ENCODE results near the gene SLC29A1. TPM values are rescaled to one million over a fixed set of nuclear protein-coding genes. Genes with fewer than 3 reads are reported as not detected.

SLC29A1 gene
- total RNA-seq, 2 donors from 2014 or later, result 18.5 to 58.9 TPM

DNA sequence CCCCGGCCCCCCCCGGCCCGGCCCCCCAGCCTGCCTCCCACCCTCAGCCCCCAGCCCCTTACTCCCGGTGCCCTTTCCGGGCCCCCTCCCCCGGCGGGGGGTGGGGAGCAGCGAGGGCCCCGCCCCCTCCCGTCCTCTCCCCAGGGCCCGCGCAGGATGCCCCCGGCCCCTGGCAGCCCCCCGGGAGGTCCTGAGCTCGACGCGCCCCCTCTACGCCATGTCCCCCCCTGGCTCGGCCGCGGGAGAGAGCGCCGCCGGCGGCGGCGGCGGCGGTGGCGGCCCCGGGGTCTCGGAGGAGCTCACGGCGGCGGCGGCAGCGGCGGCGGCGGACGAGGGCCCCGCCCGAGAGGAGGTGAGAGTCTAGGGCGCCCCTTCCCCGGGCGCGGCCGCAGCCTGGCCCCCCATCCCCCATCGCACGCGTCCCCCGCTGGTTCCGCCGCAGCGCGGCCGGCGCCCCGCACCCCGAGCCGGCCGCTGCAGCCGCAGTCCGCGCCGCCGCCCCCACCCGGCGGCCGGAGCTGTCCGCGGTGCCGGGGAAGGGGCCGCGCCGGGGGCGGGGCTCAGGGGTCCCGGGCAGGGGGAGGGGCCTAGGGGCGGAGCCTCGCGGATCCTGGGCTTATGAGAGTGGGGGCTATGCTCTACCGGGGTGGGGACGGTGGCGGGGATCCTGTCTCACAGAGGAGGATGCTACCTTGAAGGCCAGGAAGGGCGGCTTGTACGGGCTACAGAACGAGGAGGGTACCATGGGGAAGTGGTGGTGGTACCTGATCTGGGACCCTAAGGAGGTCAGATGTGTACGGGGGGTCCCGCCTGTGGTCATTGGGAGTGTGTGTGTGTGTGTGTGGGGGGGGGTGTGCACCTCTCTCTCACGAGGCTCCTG, 47.4 kb downstream of the SLC29A1 start:
- H3K4me3 ChIP-seq, result peak overlapping the region; percentile 29 to 45
- 4% methylated on average over 37 of the region's 90 CpGs for WGBS
- DNase-seq (ENCODE audit: low spot score), result no peak
- H3K27ac ChIP-seq, result no peak overlapping the region
- intact Hi-C loops (cut with DNase I), result no loop called here
- no peaks in the 10 kb centered on the region for H3K4me1 ChIP-seq (replicated peaks)
- H3K36me3 ChIP-seq, result no peaks in the 10 kb centered on the region
- TF ChIP-seq POLR2A (IDR thresholded peaks at IDR 0.05) (no peak), CTCF (IDR thresholded peaks at IDR 0.05) (no peak), POLR2AphosphoS5 (IDR thresholded peaks at IDR 0.05) (no peak)
- H3K27me3 ChIP-seq (replicated peaks; ENCODE audit: insufficient read depth), result peaks cover 5% of the 10 kb centered on the region
- H3K9me3 ChIP-seq, result no peaks in the 10 kb centered on the region

DNA sequence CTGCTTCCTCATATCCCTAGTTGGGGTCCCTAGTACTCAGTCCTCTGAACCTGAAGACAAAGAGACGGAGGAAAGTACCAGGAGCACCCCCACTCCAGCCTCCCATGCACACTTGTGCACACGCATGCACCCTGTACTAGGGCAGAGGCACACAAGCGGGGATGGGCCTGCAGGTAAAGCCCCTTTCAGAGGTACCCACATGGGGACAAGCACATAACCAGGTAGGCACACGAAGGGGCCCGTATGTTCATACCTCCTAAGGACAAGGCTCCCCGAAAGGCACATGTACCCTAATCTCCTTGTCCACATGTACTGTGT, 48.0 kb downstream of the SLC29A1 start:
- TF ChIP-seq POLR2A (IDR thresholded peaks at IDR 0.05), result no peak
- no peak for TF ChIP-seq CTCF (IDR thresholded peaks at IDR 0.05)
- no peak for TF ChIP-seq POLR2AphosphoS5 (IDR thresholded peaks at IDR 0.05)
- intact Hi-C loops (cut with DNase I), result no loop called here
- no peaks in the 10 kb centered on the region for H3K36me3 ChIP-seq
- WGBS, result 90% methylated on average over 6 of the region's 6 CpGs
- H3K4me1 ChIP-seq (replicated peaks), result no peaks in the 10 kb centered on the region
- peaks cover 5% of the 10 kb centered on the region for H3K27me3 ChIP-seq (replicated peaks; ENCODE audit: insufficient read depth)
- no peak for DNase-seq (ENCODE audit: low spot score)
- no peak overlapping the region for H3K27ac ChIP-seq
- H3K4me3 ChIP-seq, result no peak overlapping the region
- no peaks in the 10 kb centered on the region for H3K9me3 ChIP-seq

DNA sequence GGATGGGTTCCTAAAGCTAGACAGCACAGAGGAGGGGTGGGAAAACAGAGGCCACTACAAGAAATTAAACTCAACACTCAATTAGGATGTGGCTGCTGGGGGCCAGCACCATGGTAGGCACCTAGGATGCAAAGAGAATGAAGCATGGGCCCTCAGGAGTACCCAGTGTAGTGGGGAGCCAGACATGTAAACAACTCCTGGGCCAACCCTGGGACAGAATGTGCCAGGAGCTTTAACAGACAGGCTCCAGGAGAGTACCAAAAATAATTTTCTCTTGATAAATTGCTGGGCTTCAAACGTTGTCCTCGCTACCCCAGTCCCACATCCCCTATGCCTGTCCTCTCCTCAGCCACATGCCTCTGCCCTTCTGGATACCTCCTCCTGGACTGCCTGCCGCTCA, 48.5 kb downstream of the SLC29A1 start:
- H3K27me3 ChIP-seq (replicated peaks; ENCODE audit: insufficient read depth), result peaks cover 5% of the 10 kb centered on the region
- TF ChIP-seq POLR2AphosphoS5 (IDR thresholded peaks at IDR 0.05), result no peak
- TF ChIP-seq CTCF (IDR thresholded peaks at IDR 0.05), result no peak
- TF ChIP-seq POLR2A (IDR thresholded peaks at IDR 0.05), result no peak
- H3K27ac ChIP-seq, result no peak overlapping the region
- no peak overlapping the region for H3K4me3 ChIP-seq
- H3K36me3 ChIP-seq, result no peaks in the 10 kb centered on the region
- intact Hi-C loops (cut with DNase I), result no loop called here
- no peaks in the 10 kb centered on the region for H3K9me3 ChIP-seq
- no peaks in the 10 kb centered on the region for H3K4me1 ChIP-seq (replicated peaks)
- no peak for DNase-seq (ENCODE audit: low spot score)
- 62% methylated on average over 3 of the region's 3 CpGs for WGBS

DNA sequence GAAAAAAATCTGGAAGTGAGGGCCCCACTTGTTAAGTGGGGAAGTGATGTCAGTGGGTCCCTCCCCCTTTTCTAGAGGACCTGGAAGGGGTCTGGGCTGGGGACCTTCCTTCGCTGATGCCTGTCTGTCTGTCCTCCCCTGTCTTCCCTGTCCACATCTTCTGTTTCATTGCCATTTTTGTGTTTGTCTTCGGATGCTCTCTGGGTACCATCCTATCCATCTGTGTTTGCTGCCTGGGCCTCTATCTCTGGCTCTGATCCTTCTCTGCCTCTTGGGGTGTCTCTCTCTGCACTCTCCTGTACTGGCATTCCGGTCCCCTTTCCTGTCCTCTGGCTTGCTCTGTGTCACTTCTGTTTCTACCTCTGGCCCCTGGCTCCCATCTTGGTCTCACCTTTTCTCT, 49.1 kb downstream of the SLC29A1 start:
- no peak overlapping the region for H3K4me3 ChIP-seq
- intact Hi-C loops (cut with DNase I), result no loop called here
- H3K27me3 ChIP-seq (replicated peaks; ENCODE audit: insufficient read depth), result peaks cover 5% of the 10 kb centered on the region

More for the DNA sequence above, 49.1 kb downstream of the SLC29A1 start:
- 84% methylated on average over 3 of the region's 3 CpGs for WGBS
- Histone ChIP-seq H3K9me3 (no peaks in the 10 kb centered on the region), H3K27ac (no peak overlapping the region), H3K36me3 (no peaks in the 10 kb centered on the region), H3K4me1 (replicated peaks) (no peaks in the 10 kb centered on the region)
- TF ChIP-seq CTCF (IDR thresholded peaks at IDR 0.05) (no peak), POLR2AphosphoS5 (IDR thresholded peaks at IDR 0.05) (no peak), POLR2A (IDR thresholded peaks at IDR 0.05) (no peak)
- DNase-seq (ENCODE audit: low spot score), result no peak

Measured in prostate gland (tissue), 2 donors.